ENCODE results near the gene ZNF43.
A peak's percentile ranks its signal among the peaks of the same experiment; 100 is the strongest.
"Not testable (repeated sequence)": the region's sequence is repeated elsewhere in the genome, so short reads cannot be mapped to it uniquely, and the experiment has no call there.

ZNF43 gene

DNA sequence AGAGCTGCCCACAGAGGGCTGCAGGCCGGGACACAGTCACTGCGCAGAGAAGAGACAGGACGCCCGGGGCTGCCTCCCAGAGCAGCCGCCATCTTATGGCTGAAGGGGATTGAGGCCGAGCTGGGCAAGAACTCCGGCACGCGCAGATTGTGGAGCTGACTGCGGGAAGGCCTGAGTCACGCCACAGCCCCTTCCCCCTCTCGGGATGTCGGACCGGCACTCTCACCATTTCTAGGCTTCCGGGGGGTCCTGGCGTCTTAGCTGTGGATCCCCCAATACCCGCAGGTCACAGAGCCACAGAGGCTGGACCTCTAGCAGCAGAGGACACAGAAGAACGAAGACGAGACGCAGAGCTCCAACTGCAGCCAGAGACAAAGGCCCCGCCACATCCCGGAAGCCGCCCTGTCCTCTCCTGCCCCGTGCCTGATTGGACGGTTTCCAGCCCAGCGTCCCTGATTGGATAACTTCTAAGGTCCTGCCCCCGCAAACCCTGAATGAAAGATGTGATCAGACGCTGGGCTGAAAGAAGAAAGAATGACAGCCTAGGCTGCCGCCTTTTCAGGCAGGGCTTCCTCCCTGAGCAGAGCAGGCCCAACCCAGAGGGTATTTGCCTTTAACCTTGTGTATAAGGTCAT, at the start of gene ZNF43:
Gene ZNF43 (minus strand): TSS at position 373 of the 635 bp plus-strand sequence. CDS start 144 bp downstream, at position 229.
- H2AFZ ChIP-seq (ENCODE audit: low read depth, low read length), result peak within 1 kb of the TSS; percentile 83
- H3K9ac ChIP-seq (ENCODE audit: low read length), result peak within 1 kb of the TSS; percentile 91
- no peaks in the 10 kb centered on the region for H3K27me3 ChIP-seq (ENCODE audit: low read depth, low read length)
- peaks cover 10% of the 10 kb centered on the region; the same call in 1 of the 2 replicates for H3K9me3 ChIP-seq (ENCODE audit: insufficient read depth, low read length)
- peaks cover 63% of the 10 kb centered on the region for H3K36me3 ChIP-seq (replicated peaks; ENCODE audit: low read depth, low read length)
- H3K4me2 ChIP-seq (ENCODE audit: low read length), result peak within 1 kb of the TSS; percentile 70
- H4K20me1 ChIP-seq (ENCODE audit: insufficient read depth, low read length), result no peaks in the 10 kb centered on the region
- H3K79me2 ChIP-seq (ENCODE audit: low read length), result peaks cover 45% of the 10 kb centered on the region
- H3K27ac ChIP-seq (ENCODE audit: low read length), result peak within 1 kb of the TSS; percentile 75
- peaks cover 11% of the 10 kb centered on the region for H3K4me1 ChIP-seq (ENCODE audit: low read length)
- H3K4me3 ChIP-seq (ENCODE audit: low read length), result peak within 1 kb of the TSS; percentile 97
- TF ChIP-seq EZH2phosphoT487 (IDR thresholded peaks at IDR 0.05; ENCODE audit: low read depth), result no peak
- TF ChIP-seq CTCF (IDR thresholded peaks at IDR 0.05; ENCODE audit: low read depth, low read length), result no peak

- not testable (repeated sequence) for H3K27me3 ChIP-seq (ENCODE audit: low read depth, low read length); H3K4me3 ChIP-seq (ENCODE audit: low read length); H3K9me3 ChIP-seq (ENCODE audit: insufficient read depth, low read length); H3K4me1 ChIP-seq (ENCODE audit: low read length); H2AFZ ChIP-seq (ENCODE audit: low read depth, low read length); H3K9ac ChIP-seq (ENCODE audit: low read length); H3K79me2 ChIP-seq (ENCODE audit: low read length); H3K27ac ChIP-seq (ENCODE audit: low read length); H4K20me1 ChIP-seq (ENCODE audit: insufficient read depth, low read length); H3K36me3 ChIP-seq (replicated peaks; ENCODE audit: low read depth, low read length); H3K4me2 ChIP-seq (ENCODE audit: low read length)
These were observed 49.5 kb upstream of the ZNF43 start for GRCh38 chr19:21885516-21885915.

GRCh38 chr19:21884786-21885185, 48.8 kb upstream of the ZNF43 start:
- not testable (repeated sequence) for H4K20me1 ChIP-seq (ENCODE audit: insufficient read depth, low read length); H3K4me3 ChIP-seq (ENCODE audit: low read length); H2AFZ ChIP-seq (ENCODE audit: low read depth, low read length); H3K4me1 ChIP-seq (ENCODE audit: low read length); H3K27me3 ChIP-seq (ENCODE audit: low read depth, low read length); H3K4me2 ChIP-seq (ENCODE audit: low read length); H3K9me3 ChIP-seq (ENCODE audit: insufficient read depth, low read length); H3K9ac ChIP-seq (ENCODE audit: low read length); H3K36me3 ChIP-seq (replicated peaks; ENCODE audit: low read depth, low read length); H3K79me2 ChIP-seq (ENCODE audit: low read length); H3K27ac ChIP-seq (ENCODE audit: low read length)

DNA sequence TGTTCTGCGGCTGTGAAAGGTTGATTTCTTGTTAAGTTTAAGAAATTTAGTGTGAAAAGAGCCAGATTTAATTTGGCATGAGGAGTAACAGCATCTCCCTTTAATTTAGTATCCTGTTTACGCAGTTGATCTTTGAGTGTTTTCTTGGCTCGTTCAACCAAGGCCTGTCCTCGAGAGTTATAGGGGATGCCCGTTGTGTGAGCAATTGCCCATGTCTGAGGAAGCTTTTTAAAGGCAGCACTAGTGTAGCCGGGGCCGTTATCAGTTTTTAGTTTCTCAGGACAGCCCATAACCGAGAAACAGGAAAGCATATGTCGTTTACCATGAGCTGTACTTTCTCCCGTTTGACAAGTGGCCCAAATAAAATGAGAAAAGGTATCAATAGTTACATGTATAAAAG, 47.5 kb upstream of the ZNF43 start:
- Histone ChIP-seq H3K27ac (ENCODE audit: low read length) (no peak overlapping the region), H3K36me3 (replicated peaks; ENCODE audit: low read depth, low read length) (no peaks in the 10 kb centered on the region), H3K79me2 (ENCODE audit: low read length) (no peaks in the 10 kb centered on the region), H2AFZ (ENCODE audit: low read depth, low read length) (no peak overlapping the region), H3K4me2 (ENCODE audit: low read length) (no peak overlapping the region), H4K20me1 (ENCODE audit: insufficient read depth, low read length) (no peaks in the 10 kb centered on the region), H3K9me3 (ENCODE audit: insufficient read depth, low read length) (no peaks in the 10 kb centered on the region), H3K27me3 (ENCODE audit: low read depth, low read length) (no peaks in the 10 kb centered on the region), H3K9ac (ENCODE audit: low read length) (no peak overlapping the region), H3K4me1 (ENCODE audit: low read length) (no peaks in the 10 kb centered on the region), H3K4me3 (ENCODE audit: low read length) (no peak overlapping the region)
- no peak for TF ChIP-seq EZH2phosphoT487 (IDR thresholded peaks at IDR 0.05; ENCODE audit: low read depth)
- no peak for TF ChIP-seq CTCF (IDR thresholded peaks at IDR 0.05; ENCODE audit: low read depth, low read length)

GRCh38 chr19:21880761-21881160, 44.8 kb upstream of the ZNF43 start:
- H3K27ac ChIP-seq (ENCODE audit: low read length); H3K27me3 ChIP-seq (ENCODE audit: low read depth, low read length); H2AFZ ChIP-seq (ENCODE audit: low read depth, low read length); H3K9me3 ChIP-seq (ENCODE audit: insufficient read depth, low read length); H3K4me1 ChIP-seq (ENCODE audit: low read length); H3K79me2 ChIP-seq (ENCODE audit: low read length); H3K9ac ChIP-seq (ENCODE audit: low read length); H3K4me3 ChIP-seq (ENCODE audit: low read length); H4K20me1 ChIP-seq (ENCODE audit: insufficient read depth, low read length); H3K4me2 ChIP-seq (ENCODE audit: low read length); H3K36me3 ChIP-seq (replicated peaks; ENCODE audit: low read depth, low read length): not testable (repeated sequence)

Data from OCI-LY3 (cell line).